PFSK-1 (cell line): ENCODE data around the gene FGD4.

ENCODE experiments used
- POLR2AphosphoS5 ChIP-seq: IDR thresholded peaks from 2 replicates; pipeline ENCODE4 v1.6.1; 2012; ENCODE audit warnings: low read depth, mild to moderate bottlenecking, control low read depth, low read length, moderate library complexity
- SIN3A ChIP-seq: IDR thresholded peaks from 2 replicates; pipeline ENCODE4 v1.6.1; 2012; ENCODE audit warnings: mild to moderate bottlenecking, low read length, moderate library complexity, borderline replicate concordance; ENCODE audit not compliant: insufficient read depth
- TAF1 ChIP-seq: IDR thresholded peaks from 2 replicates; pipeline ENCODE4 v1.6.1; 2012; ENCODE audit warnings: low read length, control low read depth, borderline replicate concordance; ENCODE audit not compliant: insufficient read depth

GRCh38 chr12:32659908-32660440, 260.6 kb downstream of the FGD4 start:
- TF ChIP-seq TAF1: no peak
- TF ChIP-seq POLR2AphosphoS5: no peak
- TF ChIP-seq SIN3A: no peak
